Muscle of leg (tissue), 11 donors: ENCODE data around the gene SPAST. TPM values are rescaled to one million over a fixed set of nuclear protein-coding genes. Genes with fewer than 3 reads are reported as not detected.
"Not testable (repeated sequence)": the region's sequence is repeated elsewhere in the genome, so short reads cannot be mapped to it uniquely, and the experiment has no call there.

ENCODE experiments used
- DNase-seq: peaks from one replicate; pipeline ENCODE4 v3.0.0; 2013
- H3K27ac ChIP-seq: one replicate; pipeline ENCODE4 v1.5.1; 2013; ENCODE audit warnings: mild to moderate bottlenecking, low read length, control low read depth
- H3K27me3 ChIP-seq: one replicate; pipeline ENCODE4 v1.6.1; 2013; ENCODE audit warnings: low read length; ENCODE audit not compliant: control insufficient read depth, insufficient read depth
- H3K36me3 ChIP-seq: one replicate; pipeline ENCODE4 v1.6.1; 2013; ENCODE audit warnings: low read length; ENCODE audit not compliant: control insufficient read depth, insufficient read depth
- H3K4me1 ChIP-seq: one replicate; pipeline ENCODE4 v1.6.1; 2013; ENCODE audit warnings: low read length; ENCODE audit not compliant: control insufficient read depth, insufficient read depth
- H3K4me3 ChIP-seq: one replicate; pipeline ENCODE4 v1.5.1; 2013; ENCODE audit warnings: low read length, control low read depth
- H3K9me3 ChIP-seq: replicated peaks from 2 replicates; pipeline ENCODE4 v1.6.1; 2013; ENCODE audit warnings: low read depth, low read length; ENCODE audit not compliant: control insufficient read depth
- WGBS: methylation state at CpG from one replicate; pipeline ENCODE4 v1.1.5; 2013; ENCODE audit warnings: missing lambda C conversion rate; ENCODE audit not compliant: insufficient coverage; 5-methylcytosine and 5-hydroxymethylcytosine counted together
- polyA plus RNA-seq, 8 donors: library from polyadenylated mRNA; unstranded; fragments of 120-200 nt; gene quantifications; one replicate each; pipeline versions ENCODE4 v1.2.1 to v1.2.3, GENCODE V29; 2013; ENCODE audit warnings: inconsistent platforms in 1 of 8, low replicate concordance in 1 of 8; ENCODE audit not compliant: insufficient read length in 8 of 8, insufficient read depth in 1 of 8
- total RNA-seq: library from RNA; stranded (reverse); fragments of 120-200 nt; gene quantifications from one replicate; pipeline ENCODE4 v1.2.4, GENCODE V29; 2013

SPAST gene
- total and polyA plus RNA-seq, 9 donors: 12.9 to 26.6 (median 16.9) TPM

DNA sequence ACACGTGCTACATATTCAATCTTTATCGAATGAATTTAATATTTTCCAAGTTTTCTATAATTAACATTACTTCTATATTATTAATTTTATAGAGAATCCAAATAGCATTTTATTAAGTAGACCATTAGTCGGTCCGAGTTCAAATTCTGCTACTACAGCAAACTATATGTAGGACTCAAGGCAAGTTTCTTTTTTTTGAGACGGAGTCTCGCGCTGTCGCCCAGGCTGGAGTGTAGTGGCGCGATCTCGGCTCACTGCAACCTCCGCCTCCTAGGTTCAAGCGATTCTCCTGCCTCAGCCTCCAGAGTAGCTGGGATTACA, 101.6 kb downstream of the SPAST start:
- 1% methylated on average over 9 of the region's 13 CpGs for WGBS
- not testable (repeated sequence) for DNase-seq, H3K4me1 ChIP-seq, H3K36me3 ChIP-seq, H3K9me3 ChIP-seq, H3K27me3 ChIP-seq
- Histone ChIP-seq H3K27ac (peak overlapping the region; percentile 94), H3K4me3 (peak overlapping the region; percentile 79)

GRCh38 chr2:32166115-32166574, 102.8 kb downstream of the SPAST start:
- Histone ChIP-seq H3K9me3 (no peaks in the 10 kb centered on the region), H3K27ac (peak overlapping the region; percentile 94), H3K4me3 (peak overlapping the region; percentile 79), H3K27me3 (no peaks in the 10 kb centered on the region), H3K4me1 (no peaks in the 10 kb centered on the region), H3K36me3 (no peaks in the 10 kb centered on the region)
- WGBS: 0% methylated on average over 3 of the region's 11 CpGs
- DNase-seq: no peak

- Histone ChIP-seq H3K4me1 (no peaks in the 10 kb centered on the region), H3K27ac (no peak overlapping the region), H3K9me3 (no peaks in the 10 kb centered on the region), H3K4me3 (no peak overlapping the region), H3K27me3 (no peaks in the 10 kb centered on the region), H3K36me3 (peaks cover 5% of the 10 kb centered on the region)
- no peak for DNase-seq
- 100% methylated on average over 2 of the region's 2 CpGs for WGBS
These were observed 105.2 kb downstream of the SPAST start for GRCh38 chr2:32168513-32168912.

DNA sequence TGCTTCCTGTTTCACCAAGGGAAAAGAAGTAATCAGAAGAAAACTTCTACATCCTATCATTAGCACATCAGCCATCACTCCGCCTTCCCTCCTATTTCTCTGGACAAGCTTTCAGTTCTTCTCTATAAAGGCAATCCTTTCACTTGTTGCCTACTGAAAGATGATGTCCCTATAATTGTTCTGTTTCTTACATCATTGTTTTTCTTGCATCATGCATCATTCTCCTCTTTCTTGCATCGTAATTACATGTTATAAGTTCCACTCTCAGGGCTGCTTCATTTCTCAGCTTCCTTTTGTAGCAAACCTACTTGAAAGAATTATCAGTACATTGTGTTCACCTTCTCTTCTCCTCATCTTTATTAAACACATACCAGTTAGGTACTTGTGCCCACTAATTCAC, 109.5 kb downstream of the SPAST start:
- Histone ChIP-seq H3K27me3 (no peaks in the 10 kb centered on the region), H3K9me3 (no peaks in the 10 kb centered on the region), H3K4me3 (no peak overlapping the region), H3K4me1 (no peaks in the 10 kb centered on the region), H3K27ac (no peak overlapping the region), H3K36me3 (peaks cover 22% of the 10 kb centered on the region)
- 94% methylated on average over 2 of the region's 2 CpGs for WGBS
- DNase-seq: no peak

GRCh38 chr2:32182667-32183066, 119.3 kb downstream of the SPAST start:
- H3K27ac ChIP-seq: no peak overlapping the region
- no peak overlapping the region for H3K4me3 ChIP-seq
- peaks cover 20% of the 10 kb centered on the region for H3K36me3 ChIP-seq
- no peaks in the 10 kb centered on the region for H3K4me1 ChIP-seq
- WGBS: 100% methylated on average over 1 of the region's 6 CpGs
- H3K9me3 ChIP-seq: no peaks in the 10 kb centered on the region
- DNase-seq: no peak
- H3K27me3 ChIP-seq: no peaks in the 10 kb centered on the region

GRCh38 chr2:32189011-32189410, 125.7 kb downstream of the SPAST start:
- peaks cover 12% of the 10 kb centered on the region for H3K36me3 ChIP-seq
- 100% methylated on average over 3 of the region's 6 CpGs for WGBS

GRCh38 chr2:32192418-32192817, 129.1 kb downstream of the SPAST start:
- WGBS: no CpG with 5 or more reads among the region's 1 CpG
- Histone ChIP-seq H3K27me3 (no peaks in the 10 kb centered on the region), H3K4me1 (no peaks in the 10 kb centered on the region), H3K4me3 (no peak overlapping the region), H3K36me3 (peaks cover 12% of the 10 kb centered on the region), H3K9me3 (no peaks in the 10 kb centered on the region), H3K27ac (no peak overlapping the region)
- DNase-seq: no peak

More at GRCh38 chr2:32189011-32189410, 125.7 kb downstream of the SPAST start:
- no peak for DNase-seq
- Histone ChIP-seq H3K4me1 (no peaks in the 10 kb centered on the region), H3K27me3 (no peaks in the 10 kb centered on the region), H3K27ac (no peak overlapping the region), H3K9me3 (no peaks in the 10 kb centered on the region), H3K4me3 (no peak overlapping the region)

- Histone ChIP-seq H3K36me3 (peaks cover 11% of the 10 kb centered on the region), H3K9me3 (no peaks in the 10 kb centered on the region), H3K27ac (no peak overlapping the region), H3K4me1 (no peaks in the 10 kb centered on the region), H3K4me3 (no peak overlapping the region), H3K27me3 (no peaks in the 10 kb centered on the region)
- no peak for DNase-seq
- WGBS: no CpG with 5 or more reads among the region's 1 CpG
These were observed 137.5 kb downstream of the SPAST start for GRCh38 chr2:32200814-32201213.

DNA sequence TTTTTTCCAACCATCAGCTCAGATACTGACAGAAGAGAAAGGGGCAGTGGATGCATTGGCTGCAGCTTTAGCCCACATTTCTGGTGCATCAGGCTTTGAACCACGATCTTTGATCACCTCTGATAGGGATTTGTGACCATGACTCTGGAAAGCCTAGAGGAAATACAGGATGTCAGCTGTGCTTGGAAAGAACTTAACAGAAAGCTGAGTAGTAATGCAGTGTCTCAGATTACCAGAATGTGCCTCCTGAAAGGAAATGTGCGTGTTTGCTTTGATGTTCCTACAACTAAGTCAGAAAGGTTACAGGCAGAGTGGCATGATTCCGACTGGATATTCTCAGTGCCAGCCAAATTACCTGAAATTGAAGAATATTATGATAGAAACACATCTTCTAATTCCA, 140.1 kb downstream of the SPAST start:
- H3K27ac ChIP-seq, H3K4me3 ChIP-seq, DNase-seq, H3K9me3 ChIP-seq, H3K27me3 ChIP-seq, H3K36me3 ChIP-seq, H3K4me1 ChIP-seq: not testable (repeated sequence)
- 40% methylated on average over 1 of the region's 3 CpGs for WGBS
